Left kidney (tissue), 8 donors: Measurements from ENCODE around the gene TNFRSF11A. TPM values are rescaled to one million over a fixed set of nuclear protein-coding genes. Genes with fewer than 3 reads are reported as not detected.

ENCODE experiments used
- DNase-seq: peaks from one replicate; pipeline ENCODE4 v3.0.0-alpha.2; 2013
- long read RNA-seq, 8 donors: transcript quantifications; one replicate each; lab custom pipeline, GENCODE V29; 2026
- polyA plus RNA-seq: library from polyadenylated mRNA; unstranded; fragments of 120-200 nt; gene quantifications from one replicate; pipeline ENCODE4 v1.2.1, GENCODE V29; 2013; ENCODE audit not compliant: insufficient read length

Gene TNFRSF11A
- polyA plus RNA-seq: 2.8 TPM
- long read RNA-seq, donor 1: 0 reads
- long read RNA-seq, donor 2: 0 reads
- long read RNA-seq, donor 3: 0 reads
- long read RNA-seq, donor 4: 0 reads
- long read RNA-seq, donor 5: 0 reads
- long read RNA-seq, donor 6, full-length matches to known transcripts: 1 of 1 reads
- long read RNA-seq, donor 6, partial matches to known transcripts: 0 of 1 reads
- long read RNA-seq, donor 6, other reads (novel, unspliced or antisense): 0 of 1 reads
- long read RNA-seq, donor 7: 0 reads
- long read RNA-seq, donor 8: 0 reads

DNA sequence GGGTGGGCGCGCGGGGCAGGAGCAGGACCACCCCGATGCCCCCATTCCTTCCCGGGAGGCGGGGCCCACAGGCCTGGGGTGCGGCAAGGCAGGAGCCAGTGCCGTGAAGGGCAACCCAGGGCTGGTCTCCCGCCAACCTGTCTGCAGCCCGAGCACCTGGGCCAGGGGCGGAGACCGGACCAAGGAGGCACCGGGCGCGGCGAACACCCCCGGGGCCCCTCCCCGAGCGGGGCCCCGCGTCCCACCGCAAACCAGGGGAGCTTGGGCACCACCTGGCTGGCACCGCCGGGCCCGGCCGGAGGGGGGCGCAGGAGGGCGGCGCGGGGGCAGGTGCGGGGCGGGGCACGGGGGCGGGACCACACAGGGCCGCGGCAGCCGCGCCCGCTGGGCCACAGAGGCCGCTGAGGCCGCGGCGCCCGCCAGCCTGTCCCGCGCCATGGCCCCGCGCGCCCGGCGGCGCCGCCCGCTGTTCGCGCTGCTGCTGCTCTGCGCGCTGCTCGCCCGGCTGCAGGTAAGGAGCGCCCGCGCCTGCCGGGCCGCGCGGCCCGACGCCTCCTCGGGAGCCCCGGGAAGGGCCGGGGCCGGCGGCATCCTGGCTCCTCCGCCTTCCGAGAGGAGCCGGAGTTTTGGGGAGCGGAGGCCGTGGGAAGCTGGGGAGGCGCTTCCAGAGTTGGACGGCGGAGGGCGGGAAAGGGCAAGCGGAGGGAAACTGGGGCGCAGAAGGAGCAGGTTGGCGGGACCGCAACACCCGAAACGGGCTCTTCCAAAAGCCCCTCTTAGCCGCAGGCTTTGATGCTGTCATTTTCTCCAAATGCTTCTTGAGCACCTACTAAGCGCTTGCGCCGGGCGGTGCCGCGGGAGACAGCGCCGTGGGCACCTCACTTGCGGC is at the start of gene TNFRSF11A:
Gene TNFRSF11A (plus strand): TSS at position 394 of the 889 bp plus-strand sequence. CDS start 43 bp downstream, at position 437.
- no peak for DNase-seq

DNA sequence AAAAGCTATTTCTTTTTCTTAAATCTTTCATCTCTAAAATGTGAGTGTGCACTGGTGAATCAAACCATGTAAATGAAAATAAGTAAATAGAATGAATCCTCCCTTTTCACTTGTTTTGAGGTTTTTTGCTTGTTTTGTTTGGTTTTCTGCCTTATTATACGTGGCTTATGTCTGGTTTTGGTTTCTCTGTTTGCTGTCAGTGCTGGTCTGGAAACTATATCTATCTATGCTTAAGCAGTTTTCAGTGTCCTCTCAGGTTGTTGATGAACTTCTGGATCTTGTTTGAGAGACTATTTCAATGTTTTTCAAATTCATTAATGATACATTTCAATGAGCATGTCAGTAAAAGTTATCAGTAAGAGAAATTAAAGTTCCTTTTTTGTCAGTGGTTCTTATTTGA is 48.1 kb upstream of the TNFRSF11A start:
- DNase-seq: no peak

DNA sequence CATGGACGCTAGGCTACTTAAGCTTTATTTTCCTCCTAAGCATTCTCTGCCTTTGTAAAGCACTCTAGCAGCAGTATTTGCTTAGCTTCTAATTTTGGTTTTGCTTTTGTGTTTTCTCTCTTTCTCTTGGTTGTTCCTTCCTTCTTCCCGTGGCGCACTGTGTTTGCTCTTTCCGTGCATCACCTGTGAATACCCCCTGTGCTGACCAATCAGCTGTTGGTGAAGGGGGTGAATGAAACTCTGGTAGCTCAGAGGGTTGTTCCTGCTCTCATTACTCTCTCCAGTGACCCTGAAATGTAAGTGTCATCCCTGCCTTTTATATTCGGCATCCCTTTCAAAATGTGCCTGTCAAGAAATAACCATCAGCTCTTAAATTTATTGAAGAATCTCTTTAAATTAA is 45.5 kb upstream of the TNFRSF11A start:
- no peak for DNase-seq

DNA sequence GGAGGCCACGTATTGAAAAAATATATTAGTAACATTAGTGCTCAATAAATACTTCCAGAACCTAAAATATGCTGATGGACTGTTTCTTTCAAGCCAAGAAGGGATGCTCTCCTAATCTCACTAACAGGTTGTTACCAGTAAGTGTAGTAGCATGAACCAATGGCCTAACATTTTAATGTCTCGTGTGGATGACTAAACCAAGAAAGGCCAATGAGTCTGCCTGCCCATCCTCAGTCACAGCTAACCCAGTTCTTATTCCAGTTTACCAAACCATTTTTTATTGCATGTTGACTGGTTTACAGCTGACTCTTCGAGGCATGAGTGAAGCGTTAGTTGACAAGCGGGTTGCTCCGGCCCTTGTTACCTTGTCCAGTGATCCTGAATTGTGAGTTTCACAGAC is 45.1 kb upstream of the TNFRSF11A start:
- DNase-seq: no peak

DNA sequence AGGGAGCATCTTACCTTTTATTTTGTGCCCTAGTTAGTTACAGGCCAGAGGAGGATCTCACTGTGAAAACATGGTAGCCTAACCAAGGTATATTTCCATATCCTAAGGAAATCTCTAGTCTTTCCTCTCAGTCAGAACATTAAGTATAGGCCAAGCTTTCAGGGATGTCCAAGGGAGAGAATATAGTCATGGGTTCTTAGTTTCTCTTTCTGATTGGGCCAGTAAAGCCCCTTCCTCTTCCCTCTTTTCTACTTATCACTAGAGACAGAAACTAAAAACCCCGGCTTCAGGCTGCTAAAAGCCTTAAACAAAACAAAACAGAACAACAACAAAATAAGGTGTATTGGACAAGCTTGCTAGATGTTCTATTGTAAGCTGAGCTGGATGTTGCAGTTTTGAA is 44.3 kb upstream of the TNFRSF11A start:
- no peak for DNase-seq

DNA sequence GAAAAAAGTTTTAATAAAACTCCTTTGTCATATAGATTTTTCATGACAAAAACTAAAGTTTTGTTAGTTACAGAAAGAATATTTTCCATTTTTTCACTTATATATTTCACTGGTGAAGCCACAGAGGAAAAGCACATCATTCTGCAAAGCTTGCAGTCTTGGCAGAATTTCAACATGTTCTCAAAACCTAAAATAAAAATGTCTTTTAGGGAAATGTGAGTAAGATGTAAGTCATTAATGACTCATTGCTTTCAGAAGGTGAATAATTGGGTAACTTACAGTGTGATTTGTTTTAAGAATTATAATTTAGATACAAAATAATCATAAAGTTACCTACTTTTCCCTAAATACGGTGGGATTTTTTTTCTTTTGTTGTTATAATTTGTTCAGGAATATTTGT is 43.4 kb upstream of the TNFRSF11A start:
- DNase-seq: no peak

DNA sequence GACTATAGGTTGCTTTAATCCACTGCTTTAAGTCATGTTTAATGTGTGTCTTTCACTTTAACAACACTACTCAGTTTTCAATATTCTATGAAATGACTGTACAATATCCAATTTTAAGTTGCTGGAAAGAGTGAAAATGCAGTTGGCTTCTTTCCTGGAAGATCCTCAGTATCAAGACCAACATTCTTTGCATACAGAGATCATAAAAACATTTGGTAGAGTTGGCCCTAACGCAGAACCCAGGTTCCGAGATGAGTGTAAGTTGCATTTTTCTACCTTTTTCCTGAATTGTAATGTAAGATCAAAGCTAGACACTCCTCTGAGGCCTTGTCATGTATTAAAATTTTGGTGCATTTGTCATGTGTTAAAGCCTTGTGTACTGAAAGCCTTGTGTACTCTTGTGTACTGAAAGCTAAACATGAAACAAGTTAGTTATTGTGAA is 42.9 kb upstream of the TNFRSF11A start:
- DNase-seq: no peak

DNA sequence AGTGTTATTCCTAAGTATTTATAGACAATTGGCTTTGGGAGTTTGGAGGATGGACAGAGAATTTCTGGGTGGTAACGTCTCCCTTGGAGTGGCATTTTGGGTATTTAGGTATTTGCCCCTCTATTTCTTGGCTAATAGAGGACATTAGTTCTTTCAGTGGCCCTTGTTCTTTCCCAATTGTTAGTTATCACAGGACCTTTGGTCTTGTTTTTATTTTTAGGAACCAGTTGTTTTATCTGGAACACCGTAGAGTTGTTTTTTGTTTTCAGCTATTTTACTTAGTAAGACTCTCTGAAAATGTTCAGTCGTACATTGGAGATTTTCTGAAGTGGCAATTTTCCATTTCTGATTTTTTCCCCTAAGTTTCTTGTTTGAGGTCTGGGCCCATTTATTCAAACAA is 40.5 kb upstream of the TNFRSF11A start:
- no peak for DNase-seq

DNA sequence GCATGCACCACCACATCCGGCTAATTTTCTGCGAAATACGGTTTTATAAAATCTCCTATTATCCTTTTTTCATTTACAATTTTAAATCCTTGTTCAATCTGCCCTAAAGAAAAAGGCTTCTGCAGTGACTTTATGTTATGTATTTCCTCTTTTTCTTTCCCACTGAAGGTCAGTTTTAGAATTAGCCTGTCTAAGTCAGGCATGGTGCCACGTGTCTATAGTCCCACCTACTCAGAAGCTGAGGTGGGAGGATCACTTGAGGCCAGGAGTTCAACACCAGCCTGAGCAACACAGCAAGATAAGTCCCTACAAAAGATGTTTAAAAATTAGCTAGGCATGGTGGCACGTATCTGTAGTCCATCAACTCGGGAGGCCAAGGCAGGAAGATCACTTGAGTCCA is 39.8 kb upstream of the TNFRSF11A start:
- DNase-seq: no peak

DNA sequence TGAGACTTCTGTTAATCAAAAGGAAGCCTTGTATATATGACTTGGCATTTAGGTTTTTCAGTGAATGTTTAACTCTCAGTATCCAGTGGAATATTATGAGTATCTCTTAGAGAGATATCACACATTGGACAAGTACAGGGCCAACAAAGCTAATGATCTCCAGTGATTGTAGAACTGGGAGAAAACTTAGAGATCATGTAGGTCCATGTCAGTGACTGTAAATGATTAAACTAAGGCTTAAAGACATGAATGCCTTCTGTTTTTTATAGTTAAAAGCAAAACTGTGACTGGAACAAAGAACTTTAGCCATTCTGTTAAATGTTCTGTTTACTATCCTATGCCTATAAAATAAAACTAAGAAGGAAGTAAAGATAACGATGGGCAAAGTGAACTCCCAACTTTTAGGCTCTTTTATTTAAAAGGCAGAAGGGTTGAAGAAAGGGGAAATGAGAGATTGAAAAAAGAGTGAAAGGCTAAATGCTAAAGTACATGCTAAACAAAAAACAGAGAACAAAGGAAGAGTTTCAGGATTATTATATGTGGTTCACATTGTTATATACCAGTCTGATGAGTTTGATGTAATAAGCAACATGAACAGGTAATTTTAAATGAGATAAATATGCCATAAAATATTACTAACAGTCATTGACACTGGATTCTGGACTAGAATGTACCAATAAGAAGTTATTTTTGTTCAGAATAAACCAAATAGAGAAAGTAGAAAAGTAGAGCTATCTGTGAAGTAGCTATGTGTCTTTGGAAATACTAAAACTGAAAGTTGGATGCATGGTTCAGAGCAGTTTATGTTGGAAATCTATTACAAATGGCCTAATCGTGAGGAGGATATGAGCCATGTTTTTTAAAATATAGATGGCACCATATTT is 37.1 kb upstream of the TNFRSF11A start:
- DNase-seq: no peak

DNA sequence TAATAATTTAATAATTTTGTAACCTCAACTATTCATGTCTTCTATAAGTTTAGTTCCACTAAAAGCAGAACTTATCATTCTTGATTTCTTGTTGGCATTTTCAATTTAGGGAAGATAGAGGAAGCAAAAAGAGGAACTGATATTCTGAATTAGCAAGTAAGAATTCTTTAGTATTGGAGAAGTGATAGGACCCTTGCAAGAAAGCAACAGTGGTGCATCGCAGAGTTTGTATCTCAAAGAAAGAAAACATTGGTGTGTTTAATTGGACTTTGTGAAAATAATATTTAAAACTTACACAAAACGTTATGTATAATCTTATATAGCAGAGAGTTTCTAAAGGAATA is 36.5 kb upstream of the TNFRSF11A start:
- DNase-seq: no peak

DNA sequence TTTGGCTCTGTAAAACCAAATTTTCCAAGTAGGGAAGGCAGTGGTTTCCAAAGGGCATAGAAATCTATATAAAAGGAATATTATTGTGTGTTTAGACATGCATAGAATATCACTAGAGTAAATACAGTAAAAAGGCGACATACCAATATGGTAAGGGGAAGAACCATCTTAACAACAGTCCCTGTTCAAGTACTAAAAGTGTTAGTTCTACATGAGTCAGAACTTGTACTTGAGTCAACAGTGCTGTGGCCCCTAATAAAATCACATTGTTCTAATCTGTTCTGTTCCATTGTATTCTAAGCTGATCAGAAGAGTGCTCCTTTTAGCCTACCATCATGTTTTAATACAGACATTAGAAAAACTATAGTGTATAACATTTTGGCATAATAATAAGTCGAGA is 36.1 kb upstream of the TNFRSF11A start:
- no peak for DNase-seq

DNA sequence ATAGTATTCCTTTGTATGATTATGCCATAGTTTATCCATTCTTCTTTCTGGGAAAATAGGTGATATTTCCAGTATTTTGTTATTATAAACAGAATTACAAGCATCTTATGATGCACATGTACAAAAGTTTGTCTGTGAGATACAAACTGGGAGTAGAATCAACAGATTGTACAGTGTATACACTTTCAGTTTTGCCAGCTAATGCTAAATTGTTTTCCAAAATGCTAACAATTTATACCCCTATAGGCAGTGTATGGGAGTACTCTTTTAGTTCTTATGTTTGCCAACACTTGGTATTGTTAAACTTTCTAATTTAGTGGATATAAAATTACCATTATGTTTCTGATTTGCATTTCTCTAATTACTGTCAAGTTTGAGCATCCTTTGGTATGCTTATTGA is 31.0 kb upstream of the TNFRSF11A start:
- no peak for DNase-seq

DNA sequence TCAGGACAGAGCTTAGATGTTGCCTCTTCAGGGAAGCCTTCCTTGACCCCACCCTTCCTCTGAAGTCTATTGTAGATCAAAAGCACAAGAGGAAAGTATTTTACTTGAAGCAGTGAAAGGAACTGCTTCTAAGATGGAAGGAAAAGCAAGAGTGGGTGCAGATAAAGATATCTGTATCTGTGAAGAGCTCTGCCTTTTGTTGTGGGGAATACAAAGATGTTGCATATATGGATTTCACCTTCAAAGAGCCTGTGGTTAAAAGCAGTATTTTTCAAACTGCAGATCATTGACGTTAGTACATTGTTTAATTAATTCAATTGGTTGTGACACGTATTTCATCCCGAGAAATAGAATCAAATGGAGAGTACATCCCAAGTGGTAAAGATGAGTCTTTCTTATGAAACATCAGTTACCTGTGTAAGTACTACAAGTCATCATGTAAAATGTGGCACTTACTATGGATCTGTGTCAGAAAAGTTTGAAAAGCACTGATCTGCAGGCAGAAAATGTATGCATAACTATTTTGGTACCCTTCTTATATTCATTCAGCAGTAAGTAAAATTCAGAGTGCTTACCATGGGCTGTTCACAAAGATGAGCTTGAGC is 24.6 kb upstream of the TNFRSF11A start:
- DNase-seq: no peak

DNA sequence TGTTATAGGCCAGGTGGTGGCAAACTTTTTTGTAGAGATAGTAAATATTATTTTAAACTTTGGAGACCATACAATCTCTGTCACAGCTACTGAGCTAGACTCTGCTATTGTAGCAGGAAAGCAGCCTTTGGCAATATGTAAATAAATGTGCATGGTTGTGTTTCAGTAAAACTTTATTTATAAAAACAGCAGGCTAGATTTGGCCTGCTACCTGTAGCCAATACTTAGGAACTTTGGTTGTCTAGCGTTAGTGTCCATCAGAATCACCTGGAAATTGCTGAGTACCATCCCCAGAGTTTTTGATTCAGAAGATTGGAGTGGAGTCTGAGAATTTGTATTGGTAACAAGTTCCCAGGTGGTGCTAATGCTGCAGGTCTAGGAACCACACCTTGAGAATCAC is 23.8 kb upstream of the TNFRSF11A start:
- DNase-seq: no peak

DNA sequence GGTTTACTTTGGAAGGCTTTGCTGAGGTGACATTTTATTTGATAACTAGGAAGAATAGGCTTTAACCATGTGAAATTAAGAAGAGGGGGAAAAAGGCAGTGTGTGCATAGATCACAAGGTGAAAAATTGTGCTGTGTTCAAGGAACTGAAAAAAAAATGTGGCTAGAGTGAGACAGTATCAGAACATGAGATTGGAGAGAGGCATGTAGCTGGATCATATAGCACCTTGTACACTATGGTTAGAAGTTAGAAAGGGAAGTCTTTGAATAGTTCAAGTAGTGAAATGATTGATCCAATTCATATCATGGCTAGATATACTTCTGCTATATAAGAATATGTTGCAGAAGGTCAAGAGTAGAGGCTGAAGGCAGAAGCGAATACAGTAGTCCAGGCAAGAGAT is 12.3 kb upstream of the TNFRSF11A start:
- DNase-seq: no peak

DNA sequence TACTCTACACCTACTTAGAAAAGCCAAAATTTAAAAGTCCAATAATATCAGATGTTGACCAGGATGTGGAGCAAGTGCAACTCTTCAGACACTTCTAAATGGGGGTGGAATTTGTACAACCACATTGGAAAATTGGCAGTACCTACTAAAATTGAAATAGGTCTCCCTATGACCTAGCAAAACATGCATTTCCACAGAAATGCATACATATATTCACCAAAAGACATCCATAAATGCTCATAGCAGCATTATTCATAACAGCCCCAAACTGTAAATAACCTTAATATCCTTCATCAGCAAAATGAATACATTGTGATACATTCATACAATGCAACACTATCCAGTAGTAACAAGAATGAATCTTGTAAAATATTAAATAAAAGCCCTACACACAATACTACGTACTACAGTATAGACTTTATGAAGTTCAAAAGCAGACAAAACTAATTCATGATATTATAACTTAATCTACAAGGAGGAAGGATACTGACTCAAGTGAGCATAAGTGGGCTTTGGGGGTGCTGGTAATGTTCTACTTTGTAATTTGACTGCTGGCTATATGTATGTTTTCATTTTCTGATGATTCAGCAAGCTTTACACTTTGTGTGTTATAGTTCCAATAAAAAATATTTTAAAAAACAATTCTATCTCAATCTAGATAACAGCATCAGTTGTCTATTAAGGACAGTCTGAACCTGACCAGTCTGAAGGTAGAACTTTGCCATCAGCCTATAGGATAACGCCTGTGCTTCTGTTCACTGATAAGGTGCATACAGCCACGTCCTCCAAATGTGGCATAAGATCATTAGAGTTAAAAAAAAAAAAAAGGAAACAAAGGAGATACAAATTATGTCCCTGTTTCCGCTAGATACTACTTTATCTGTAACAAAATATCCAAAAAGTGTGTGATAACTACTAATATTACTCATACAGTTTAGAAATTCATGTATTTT is 6.6 kb upstream of the TNFRSF11A start:
- DNase-seq: no peak

DNA sequence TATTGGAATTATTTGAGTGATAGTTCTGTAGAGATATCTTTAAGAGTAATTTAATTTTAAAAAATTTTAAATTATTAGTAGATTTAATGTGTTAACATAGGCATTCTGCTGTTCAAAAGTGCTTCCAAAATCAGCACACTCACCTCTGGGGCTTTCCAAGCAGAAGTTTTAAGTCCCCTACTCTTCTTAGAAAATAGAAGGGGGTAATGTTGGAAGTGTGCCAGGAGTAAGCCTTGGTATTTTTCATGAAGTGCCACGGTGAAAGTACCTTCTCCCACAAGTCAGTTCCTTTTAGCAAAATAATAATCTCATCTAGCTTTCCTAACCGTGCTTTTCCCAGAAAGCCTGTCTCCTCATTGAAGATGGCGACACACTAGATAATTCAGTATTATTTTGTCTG is 3.9 kb upstream of the TNFRSF11A start:
- DNase-seq: no peak

DNA sequence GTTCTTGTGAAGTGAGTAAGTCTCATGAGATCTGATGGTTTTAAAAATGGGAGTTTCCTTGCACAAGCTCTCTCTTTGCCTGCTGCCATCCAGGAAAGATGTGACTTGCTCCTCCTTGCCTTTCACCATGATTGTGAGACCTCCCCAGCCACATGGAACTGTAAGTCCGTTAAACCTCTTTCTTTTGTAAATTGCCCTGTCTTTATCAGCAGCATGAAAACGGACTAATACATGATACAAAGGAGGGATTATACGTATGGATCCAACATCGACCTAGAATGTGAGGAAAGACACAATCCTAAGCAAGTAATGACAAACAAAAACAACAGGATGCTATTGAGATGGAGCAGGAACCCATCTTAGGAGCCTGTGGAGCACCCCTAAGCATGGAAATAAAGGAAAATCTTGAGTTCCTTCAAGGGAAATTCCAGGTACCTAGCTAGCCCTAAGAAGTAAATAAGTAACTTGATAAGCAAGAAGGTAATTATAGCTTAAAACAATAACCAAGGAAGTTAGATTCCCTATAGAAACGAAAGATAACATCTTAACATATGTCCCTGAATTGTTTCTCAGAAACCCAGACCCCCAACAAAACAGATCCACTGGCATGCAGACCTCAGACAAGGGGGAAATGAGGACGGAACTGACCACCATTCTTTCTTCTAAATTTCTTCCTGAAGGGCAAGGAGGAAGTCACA is 1.5 kb upstream of the TNFRSF11A start:
- no peak for DNase-seq

DNA sequence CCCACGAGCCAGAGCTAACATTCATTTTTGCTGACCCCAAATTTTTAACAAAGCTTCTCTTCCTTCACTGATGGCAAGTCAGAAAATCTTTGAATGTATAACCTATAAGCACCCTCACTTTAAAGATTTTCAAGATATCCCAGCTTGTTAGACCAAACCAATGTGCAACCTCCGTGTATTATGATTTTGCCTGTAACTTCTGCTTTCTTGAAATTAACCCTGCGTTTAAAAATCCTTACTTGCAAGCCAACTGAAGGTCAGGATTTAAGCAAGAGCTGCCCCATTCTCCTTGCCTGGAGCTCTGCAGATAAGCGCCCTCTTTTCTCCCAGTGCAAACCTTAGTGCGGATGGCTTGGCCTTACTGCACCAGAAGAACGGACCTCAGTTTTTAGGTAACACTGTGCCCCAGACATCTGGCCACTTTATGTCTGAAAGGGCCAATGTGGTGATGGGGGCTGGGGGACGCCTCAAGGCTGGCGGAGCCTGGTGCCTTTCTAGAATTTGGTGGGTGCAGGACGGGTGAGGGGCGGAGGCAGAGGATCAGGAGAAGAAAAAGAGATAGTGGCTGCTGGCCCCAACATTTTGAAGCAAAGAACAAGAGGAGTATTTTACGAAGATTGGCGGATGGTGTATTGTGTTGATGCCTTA is 805 bp upstream of the TNFRSF11A start:
- DNase-seq: no peak
